HCT116 (cell line): ENCODE measurements around the gene PDE4A. TPM values are rescaled to one million over a fixed set of nuclear protein-coding genes. Genes with fewer than 3 reads are reported as not detected.
A peak's percentile ranks its signal among the peaks of the same experiment; 100 is the strongest.

Source experiments
- ATAC-seq: fragments of 200-7000 bp; cut with Tn5 transposase; 2 replicates; pipeline ENCODE4 v1.9.1; 2020; ENCODE audit warnings: mild to moderate bottlenecking, moderate library complexity
- BruUV-seq: library from RNA; stranded (reverse); fragments of 400-500 nt; replicated peaks from 2 replicates; lab custom pipeline; 2021; lab: Mats Ljungman, UMichigan
- CTCF ChIA-PET: fragments of 300-600 bp; sonication (Branson Sonifier 250); formaldehyde crosslinking; loops from one replicate; lab custom pipeline; 2021; ENCODE audit warnings: antibody characterized with exemption; lab: Charles Lee
- POLR2A ChIA-PET: fragments of 300-600, 350-600 bp; sonication (Branson Sonifier 250); formaldehyde crosslinking; loops from one replicate; lab custom pipeline; 2021; ENCODE audit warnings: antibody characterized with exemption; lab: Charles Lee
- RAD21 ChIA-PET, 2 experiments: fragments of 300-600 bp; sonication (Branson Sonifier 250); formaldehyde crosslinking; loops; one replicate each; lab custom pipeline; 2023; ENCODE audit warnings: low total read pairs in 2 of 2; ENCODE audit not compliant: uncharacterized antibody in 2 of 2, unreplicated experiment in 2 of 2, low non-redundant PET in 1 of 2; lab: Charles Lee
- DNase-seq: peaks from one replicate; pipeline ENCODE4 v3.0.0-alpha.2; 2010; ENCODE audit warnings: low read depth, low spot score
- H2AFZ ChIP-seq: fragments of 200-600 bp; shearing (Covaris generic), sonication (generic); 2 replicates; pipeline ENCODE4 v1.6.1; 2017; ENCODE audit warnings: low read depth, mixed run types, mixed read lengths, antibody characterized with exemption, low read length; ENCODE audit not compliant: poor library complexity, severe bottlenecking
- H3K27ac ChIP-seq: 2 replicates; pipeline ENCODE4 v1.5.1; 2012; ENCODE audit warnings: low read depth, low read length
- H3K27me3 ChIP-seq: fragments of 200-600 bp; sonication (generic); 2 replicates; pipeline ENCODE4 v1.6.1; 2016; ENCODE audit warnings: mixed run types, low read length, mixed read lengths; ENCODE audit not compliant: insufficient read depth
- H3K36me3 ChIP-seq, 2 experiments: fragments of 200-500 bp in 1 of 2; fragments of 200-600 bp in 1 of 2; sonication (Bioruptor generic) in 1 of 2; sonication (generic) in 1 of 2; 2 replicates each; pipeline versions ENCODE4 v1.5.1 to v1.6.1; 2014 to 2016; ENCODE audit warnings: low read length in 2 of 2, inconsistent platforms in 1 of 2, mixed read lengths in 1 of 2, mixed run types in 1 of 2; ENCODE audit not compliant: insufficient read depth in 2 of 2, control insufficient read depth in 1 of 2
- H3K4me1 ChIP-seq, 2 experiments: fragments of 200-600 bp in 1 of 2; sonication (generic) in 1 of 2; 2 replicates each; pipeline versions ENCODE4 v1.5.1 to v1.6.1; 2012 to 2017; ENCODE audit warnings: low read length in 2 of 2, inconsistent platforms in 1 of 2, mild to moderate bottlenecking in 1 of 2, mixed read lengths in 1 of 2, mixed run types in 1 of 2, moderate library complexity in 1 of 2; ENCODE audit not compliant: insufficient read depth in 2 of 2, control insufficient read depth in 1 of 2
- H3K4me2 ChIP-seq: fragments of 200-600 bp; sonication (generic); 2 replicates; pipeline ENCODE4 v1.6.1; 2017; ENCODE audit warnings: mixed run types, low read length, mixed read lengths
- H3K4me3 ChIP-seq, 2 experiments: fragments of 200-600 bp in 1 of 2; sonication (generic) in 1 of 2; replicated peaks in 1 of 2; 2 replicates each; pipeline ENCODE4 v1.5.1; 2011 to 2016; ENCODE audit warnings: low read length in 2 of 2, control low read depth in 1 of 2, low read depth in 1 of 2, mild to moderate bottlenecking in 1 of 2, mixed read lengths in 1 of 2, mixed run types in 1 of 2
- H3K79me2 ChIP-seq: fragments of 200-600 bp; sonication (generic); 2 replicates; pipeline ENCODE4 v1.6.1; 2017; ENCODE audit warnings: mild to moderate bottlenecking, mixed run types, low read length, moderate library complexity, mixed read lengths; ENCODE audit not compliant: insufficient read depth
- H3K9ac ChIP-seq: fragments of 200-600 bp; sonication (generic); 2 replicates; pipeline ENCODE4 v1.6.1; 2016; ENCODE audit warnings: low read length, mixed read lengths
- H3K9me2 ChIP-seq: fragments of 200-600 bp; sonication (generic), shearing (Covaris generic); 2 replicates; pipeline ENCODE4 v1.6.1; 2017; ENCODE audit warnings: mixed run types, mild to moderate bottlenecking, moderate library complexity; ENCODE audit not compliant: insufficient read depth
- H3K9me3 ChIP-seq, 2 experiments: fragments of 200-500 bp in 1 of 2; fragments of 200-600 bp in 1 of 2; sonication (Bioruptor generic) in 1 of 2; sonication (generic) in 1 of 2; 2 replicates each; pipeline ENCODE4 v1.6.1; 2014 to 2017; ENCODE audit warnings: low read length in 2 of 2, mixed read lengths in 2 of 2, inconsistent platforms in 1 of 2, low read depth in 1 of 2, mild to moderate bottlenecking in 1 of 2, mixed run types in 1 of 2, moderate library complexity in 1 of 2; ENCODE audit not compliant: control insufficient read depth in 1 of 2, insufficient read depth in 1 of 2
- H4K20me1 ChIP-seq: fragments of 200-600 bp; sonication (generic), shearing (Covaris generic); 2 replicates; pipeline ENCODE4 v1.6.1; 2017; ENCODE audit warnings: mixed run types, mild to moderate bottlenecking, moderate library complexity; ENCODE audit not compliant: insufficient read depth
- CTCF ChIP-seq, 3 experiments: fragments of 200-600 bp in 1 of 3; sonication (generic) in 1 of 3; IDR thresholded peaks in 2 of 3; conservative IDR thresholded peaks in 1 of 3; 2 replicates each; pipeline ENCODE4 v1.5.1; 2012 to 2017; ENCODE audit warnings: low read depth in 2 of 3, low read length in 2 of 3, antibody characterized with exemption in 1 of 3, borderline replicate concordance in 1 of 3, control low read depth in 1 of 3, mild to moderate bottlenecking in 1 of 3, mixed read lengths in 1 of 3, mixed run types in 1 of 3, moderate library complexity in 1 of 3; ENCODE audit not compliant: insufficient read depth in 1 of 3
- ELF1 ChIP-seq: IDR thresholded peaks from 2 replicates; pipeline ENCODE4 v1.6.1; 2012; ENCODE audit warnings: low read depth, borderline replicate concordance
- MAX ChIP-seq: IDR thresholded peaks from 2 replicates; pipeline ENCODE4 v1.6.1; 2012
- POLR2AphosphoS5 ChIP-seq: IDR thresholded peaks from 2 replicates; pipeline ENCODE4 v1.6.1; 2011; ENCODE audit warnings: mild to moderate bottlenecking, low read depth, low read length, moderate library complexity
- RAD21 ChIP-seq: IDR thresholded peaks from 2 replicates; pipeline ENCODE4 v1.6.1; 2012; ENCODE audit warnings: low read depth, mild to moderate bottlenecking
- TCF7L2 ChIP-seq: IDR thresholded peaks from 2 replicates; pipeline ENCODE4 v1.7.0; 2011; ENCODE audit warnings: borderline replicate concordance, inconsistent platforms; ENCODE audit not compliant: insufficient read depth, insufficient read length; ENCODE audit errors: extremely low read depth
- ZFX ChIP-seq: fragments of 450-650 bp; IDR thresholded peaks from 2 replicates; pipeline ENCODE4 v1.6.1; 2017
- intact Hi-C: fragments of 100-400 bp; cut with micrococcal nuclease; formaldehyde crosslinking; loops from 2 replicates; pipeline ENCODE4 v1.10.0; 2022
- total RNA-seq: library from RNA; stranded (reverse); gene quantifications from one replicate; pipeline ENCODE4 v1.2.1, GENCODE V29; 2021; ENCODE audit not compliant: unreplicated experiment

Gene PDE4A
- total RNA-seq, 1 experiment from 2014 or later: 33.7 TPM

- Histone ChIP-seq H3K36me3 (peaks cover 9 to 22% of the 10 kb centered on the region in 2 experiments; a peak in 3 of 4 replicates), H3K9me3 (no peaks in the 10 kb centered on the region), H3K4me1 (peaks cover 14 to 32% of the 10 kb centered on the region in 2 experiments), H3K4me2 (peak overlapping the region; percentile 95), H2AFZ (no peak overlapping the region), H3K9ac (peak overlapping the region; percentile 100), H4K20me1 (no peaks in the 10 kb centered on the region), H3K27me3 (no peaks in the 10 kb centered on the region), H3K9me2 (no peaks in the 10 kb centered on the region), H3K27ac (peak overlapping the region; percentile 92), H3K4me3 (peak overlapping the region; percentile 88 to 90), H3K79me2 (peaks cover 52% of the 10 kb centered on the region)
- ChIA-PET POLR2A (no interaction called here), RAD21 (no interaction called here), CTCF (no interaction called here)
- TSS peak; percentile 66 for BruUV-seq
- ATAC-seq (peak; percentile 69), DNase-seq (no peak)
- intact Hi-C loops: loop anchor here (5.0 kb wide), 1 partner anchor 65 kb away; the partner anchor contains the start of genes CDKN2D and KRI1
- TF ChIP-seq ZFX: peak; percentile 83
- TF ChIP-seq MAX: no peak
- TF ChIP-seq CTCF (IDR thresholded peaks at IDR 0.05 in 2 of 3, conservative IDR thresholded peaks at IDR 0.05 in 1 of 3; ENCODE audit: borderline replicate concordance in 1 of 3, insufficient read depth in 1 of 3, low read depth in 2 of 3, low read length in 2 of 3): no peak
- TF ChIP-seq RAD21: no peak
- no peak for TF ChIP-seq TCF7L2
- TF ChIP-seq ELF1: no peak
- peak; percentile 50; the same call in 1 of the 2 replicates for TF ChIP-seq POLR2AphosphoS5
These were observed 81.7 kb downstream of the PDE4A start for GRCh38 chr19:10501971-10502523.
